Measurements from ENCODE around the gene KBTBD2.

The KBTBD2 gene

GRCh38 chr7:32891800-32892520 is 400 bp upstream of the KBTBD2 start:
- no peak for TF ChIP-seq CTCF (IDR thresholded peaks at IDR 0.05; ENCODE audit: unreplicated experiment in 3 of 3)
- no peaks in the 10 kb centered on the region for H3K9me3 Mint-ChIP-seq
- H3K27me3 Mint-ChIP-seq (ENCODE audit: low read depth): no peaks in the 10 kb centered on the region
- peaks cover 52% of the 10 kb centered on the region for H3K4me1 Mint-ChIP-seq
- peak overlapping the region; percentile 90 to 100 (median 98) for H3K27ac Mint-ChIP-seq
- H3K4me3 Mint-ChIP-seq: peak overlapping the region; percentile 89 to 90 (median 89)
- no peaks in the 10 kb centered on the region for H3K36me3 Mint-ChIP-seq (ENCODE audit: low read depth)

GRCh38 chr7:32890793-32891042 is 842 bp downstream of the KBTBD2 start:
- H3K9me3 Mint-ChIP-seq: no peaks in the 10 kb centered on the region
- H3K27ac Mint-ChIP-seq: peak overlapping the region; percentile 90 to 95 (median 95)
- H3K27me3 Mint-ChIP-seq (ENCODE audit: low read depth): no peaks in the 10 kb centered on the region
- peaks cover 55% of the 10 kb centered on the region for H3K4me1 Mint-ChIP-seq
- no peaks in the 10 kb centered on the region for H3K36me3 Mint-ChIP-seq (ENCODE audit: low read depth)
- peak overlapping the region; percentile 85 to 91 (median 88) for H3K4me3 Mint-ChIP-seq
- no peak for TF ChIP-seq CTCF (IDR thresholded peaks at IDR 0.05; ENCODE audit: unreplicated experiment in 3 of 3)

GRCh38 chr7:32890010-32890792 is 1.4 kb downstream of the KBTBD2 start:
- Mint-ChIP-seq H3K27ac (peak overlapping the region; percentile 90 to 95 (median 95)), H3K4me1 (peaks cover 56% of the 10 kb centered on the region), H3K4me3 (peak overlapping the region; percentile 85 to 91 (median 88)), H3K27me3 (ENCODE audit: low read depth) (no peaks in the 10 kb centered on the region), H3K9me3 (no peaks in the 10 kb centered on the region), H3K36me3 (ENCODE audit: low read depth) (no peaks in the 10 kb centered on the region)
- TF ChIP-seq CTCF (IDR thresholded peaks at IDR 0.05; ENCODE audit: unreplicated experiment in 3 of 3): no peak

GRCh38 chr7:32888505-32888904 is 3.1 kb downstream of the KBTBD2 start:
- Mint-ChIP-seq H3K9me3 (no peaks in the 10 kb centered on the region), H3K36me3 (ENCODE audit: low read depth) (no peaks in the 10 kb centered on the region), H3K4me3 (peak overlapping the region; percentile 64 to 85 (median 73)), H3K27me3 (ENCODE audit: low read depth) (no peaks in the 10 kb centered on the region), H3K4me1 (peaks cover 45% of the 10 kb centered on the region), H3K27ac (peak overlapping the region; percentile 38 to 77 (median 72))
- no peak for TF ChIP-seq CTCF (IDR thresholded peaks at IDR 0.05; ENCODE audit: unreplicated experiment in 3 of 3)

- Mint-ChIP-seq H3K27me3 (ENCODE audit: low read depth) (no peaks in the 10 kb centered on the region), H3K36me3 (ENCODE audit: low read depth) (no peaks in the 10 kb centered on the region), H3K4me1 (peaks cover 35% of the 10 kb centered on the region), H3K9me3 (no peaks in the 10 kb centered on the region), H3K27ac (no peak overlapping the region), H3K4me3 (peak overlapping the region; percentile 28 to 51 (median 40))
- TF ChIP-seq CTCF (IDR thresholded peaks at IDR 0.05; ENCODE audit: unreplicated experiment in 3 of 3): no peak
These were observed 4.2 kb downstream of the KBTBD2 start for GRCh38 chr7:32887395-32887794.
